ENCODE data around the gene EBF3. TPM values are rescaled to one million over a fixed set of nuclear protein-coding genes. Genes with fewer than 3 reads are reported as not detected.

EBF3 gene
- total and polyA plus RNA-seq, 2 experiments from 2014 or later, result 0.22 to 0.77 TPM

DNA sequence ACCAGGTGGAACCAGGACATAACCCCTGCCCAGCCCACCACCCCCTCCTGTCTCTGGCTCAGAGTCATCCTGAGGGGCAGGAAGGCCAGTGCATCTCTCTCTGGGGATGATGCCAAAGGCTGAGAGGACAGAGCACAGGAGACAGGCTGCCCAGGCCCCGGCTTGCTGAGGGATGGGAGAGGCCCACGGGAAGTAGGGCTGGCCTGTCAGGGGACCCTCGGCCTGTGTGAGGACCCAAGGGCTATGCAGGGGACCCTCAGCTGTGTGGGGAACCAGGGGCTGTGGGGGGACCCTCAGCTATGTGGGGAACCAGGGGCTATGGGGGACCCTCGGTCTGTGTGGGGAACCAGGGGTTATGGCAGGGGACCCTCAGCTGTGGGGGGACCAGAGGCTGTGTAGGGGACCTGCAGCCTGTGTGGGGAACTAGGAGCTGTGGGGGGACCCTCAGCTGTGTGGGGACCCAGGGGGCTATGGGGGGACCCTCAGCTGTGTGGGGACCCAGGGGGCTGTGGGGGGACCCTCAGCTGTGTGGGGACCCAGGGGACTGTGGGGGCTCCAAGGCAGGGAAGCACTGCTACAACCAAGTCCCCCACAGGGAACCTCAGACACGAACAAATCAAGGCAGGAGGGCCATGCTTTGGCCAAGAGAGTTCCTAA, 27.7 kb downstream of the EBF3 start:
- WGBS (ENCODE audit: low lambda C conversion rate, missing lambda C conversion rate), result 93% methylated on average over 3 of the region's 5 CpGs
- Histone ChIP-seq H3K4me1 (ENCODE audit: insufficient read depth) (no peaks in the 10 kb centered on the region), H3K36me3 (replicated peaks; ENCODE audit: insufficient read depth, low read depth) (no peaks in the 10 kb centered on the region), H4K20me1 (ENCODE audit: insufficient read depth, poor library complexity, severe bottlenecking) (no peaks in the 10 kb centered on the region), H3K9me2 (replicated peaks; ENCODE audit: insufficient read depth) (no peaks in the 10 kb centered on the region), H3K4me2 (no peak overlapping the region), H3K79me2 (no peaks in the 10 kb centered on the region), H3K4me3 (no peak overlapping the region), H2AFZ (no peak overlapping the region), H3K9me3 (ENCODE audit: low read depth) (no peaks in the 10 kb centered on the region), H3K27me3 (no peaks in the 10 kb centered on the region), H3K27ac (no peak overlapping the region)
- no peak for DNase-seq (ENCODE audit: low spot score)
- TF ChIP-seq EZH2phosphoT487 (IDR thresholded peaks at IDR 0.05; ENCODE audit: low read depth, severe bottlenecking, unreplicated experiment), result no peak

- TF ChIP-seq EZH2 (IDR thresholded peaks at IDR 0.05; ENCODE audit: borderline replicate concordance) (no peak), CTCF (IDR thresholded peaks at IDR 0.05; ENCODE audit: poor library complexity) (no peak), EZH2phosphoT487 (IDR thresholded peaks at IDR 0.05; ENCODE audit: low read depth, severe bottlenecking, unreplicated experiment) (no peak)
- Histone ChIP-seq H2AFZ (no peak overlapping the region), H3K27me3 (no peaks in the 10 kb centered on the region), H3K9me3 (ENCODE audit: low read depth) (no peaks in the 10 kb centered on the region), H3K4me1 (ENCODE audit: insufficient read depth) (no peaks in the 10 kb centered on the region), H4K20me1 (ENCODE audit: insufficient read depth, poor library complexity, severe bottlenecking) (no peaks in the 10 kb centered on the region), H3K79me2 (no peaks in the 10 kb centered on the region), H3K4me2 (no peak overlapping the region), H3K27ac (no peak overlapping the region), H3K9me2 (replicated peaks; ENCODE audit: insufficient read depth) (no peaks in the 10 kb centered on the region), H3K36me3 (replicated peaks; ENCODE audit: insufficient read depth, low read depth) (no peaks in the 10 kb centered on the region), H3K4me3 (no peak overlapping the region)
- no peak for DNase-seq (ENCODE audit: low spot score)
- WGBS (ENCODE audit: low lambda C conversion rate, missing lambda C conversion rate), result 91% methylated on average over 7 of the region's 7 CpGs
These were observed 28.3 kb downstream of the EBF3 start for GRCh38 chr10:129935867-129936152.

- no peaks in the 10 kb centered on the region for H3K4me1 ChIP-seq (ENCODE audit: insufficient read depth)
- H3K9me3 ChIP-seq (ENCODE audit: low read depth), result no peaks in the 10 kb centered on the region
- H3K36me3 ChIP-seq (replicated peaks; ENCODE audit: insufficient read depth, low read depth), result no peaks in the 10 kb centered on the region
- no peaks in the 10 kb centered on the region for H3K27me3 ChIP-seq
- no peaks in the 10 kb centered on the region for H4K20me1 ChIP-seq (ENCODE audit: insufficient read depth, poor library complexity, severe bottlenecking)
- H3K9me2 ChIP-seq (replicated peaks; ENCODE audit: insufficient read depth), result no peaks in the 10 kb centered on the region
- no peak for DNase-seq (ENCODE audit: low spot score)
- H3K79me2 ChIP-seq, result no peaks in the 10 kb centered on the region
- H3K27ac ChIP-seq, result no peak overlapping the region
- no peak overlapping the region for H3K4me3 ChIP-seq
- no peak overlapping the region for H2AFZ ChIP-seq
- WGBS (ENCODE audit: low lambda C conversion rate, missing lambda C conversion rate), result 95% methylated on average over 16 of the region's 16 CpGs
- TF ChIP-seq EZH2 (IDR thresholded peaks at IDR 0.05; ENCODE audit: borderline replicate concordance) (no peak), EZH2phosphoT487 (IDR thresholded peaks at IDR 0.05; ENCODE audit: low read depth, severe bottlenecking, unreplicated experiment) (no peak), CTCF (IDR thresholded peaks at IDR 0.05; ENCODE audit: poor library complexity) (no peak)
- no peak overlapping the region for H3K4me2 ChIP-seq
These were observed 28.8 kb downstream of the EBF3 start for GRCh38 chr10:129935102-129935866.

DNA sequence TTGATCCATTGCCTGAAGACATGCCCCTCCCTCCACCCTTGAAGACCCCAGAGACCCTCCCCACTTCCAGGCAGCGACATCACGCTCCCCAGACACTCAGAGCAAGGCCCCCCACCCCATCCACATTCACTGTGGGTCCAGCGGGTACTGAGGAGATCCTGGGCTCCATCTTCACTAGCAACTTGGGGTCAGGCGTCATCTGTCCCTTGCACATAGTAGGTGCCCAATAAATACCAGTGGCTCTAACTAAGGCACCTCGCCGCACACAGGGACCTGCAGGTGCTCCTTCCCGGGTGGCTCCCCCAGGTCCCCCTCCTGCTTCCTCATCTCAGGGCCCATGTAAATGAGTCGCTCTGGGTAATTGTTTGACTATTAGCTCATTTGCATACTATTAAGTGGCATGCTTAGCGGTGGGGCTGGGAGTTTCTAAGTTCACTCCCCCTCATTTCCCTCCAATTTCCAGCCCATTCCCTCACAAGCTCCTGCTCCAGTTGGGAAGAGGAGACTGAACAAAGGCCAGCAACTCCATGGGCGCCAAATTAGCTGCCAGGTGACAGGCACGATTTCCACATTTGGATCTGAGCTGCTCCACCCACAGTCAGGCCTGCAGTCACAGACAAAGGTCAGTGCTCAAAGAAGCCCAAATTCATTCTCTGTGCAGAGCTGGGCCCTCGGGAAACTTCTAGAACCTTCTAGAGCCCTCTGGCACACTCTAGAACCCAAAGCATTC, 29.7 kb downstream of the EBF3 start:
- no peaks in the 10 kb centered on the region for H3K9me2 ChIP-seq (replicated peaks; ENCODE audit: insufficient read depth)
- no peaks in the 10 kb centered on the region for H3K27me3 ChIP-seq
- no peak overlapping the region for H2AFZ ChIP-seq
- no peaks in the 10 kb centered on the region for H3K4me1 ChIP-seq (ENCODE audit: insufficient read depth)
- H3K27ac ChIP-seq, result no peak overlapping the region
- no peak overlapping the region for H3K4me2 ChIP-seq
- H3K9me3 ChIP-seq (ENCODE audit: low read depth), result no peaks in the 10 kb centered on the region
- no peak overlapping the region for H3K4me3 ChIP-seq
- no peaks in the 10 kb centered on the region for H4K20me1 ChIP-seq (ENCODE audit: insufficient read depth, poor library complexity, severe bottlenecking)
- WGBS (ENCODE audit: low lambda C conversion rate, missing lambda C conversion rate), result 94% methylated on average over 12 of the region's 12 CpGs
- H3K36me3 ChIP-seq (replicated peaks; ENCODE audit: insufficient read depth, low read depth), result no peaks in the 10 kb centered on the region
- no peak for DNase-seq (ENCODE audit: low spot score)
- no peaks in the 10 kb centered on the region for H3K79me2 ChIP-seq
- no peak for TF ChIP-seq EZH2phosphoT487 (IDR thresholded peaks at IDR 0.05; ENCODE audit: low read depth, severe bottlenecking, unreplicated experiment)
- no peak for TF ChIP-seq EZH2 (IDR thresholded peaks at IDR 0.05; ENCODE audit: borderline replicate concordance)
- no peak for TF ChIP-seq CTCF (IDR thresholded peaks at IDR 0.05; ENCODE audit: poor library complexity)
